Measurements from ENCODE around the gene UBL3.

The UBL3 gene

GRCh38 chr13:29857085-29857484 is 6.7 kb upstream of the UBL3 start:
- no peak for DNase-seq (ENCODE audit: low spot score)

GRCh38 chr13:29856426-29856825 is 6.0 kb upstream of the UBL3 start:
- no peak for DNase-seq (ENCODE audit: low spot score)

DNA sequence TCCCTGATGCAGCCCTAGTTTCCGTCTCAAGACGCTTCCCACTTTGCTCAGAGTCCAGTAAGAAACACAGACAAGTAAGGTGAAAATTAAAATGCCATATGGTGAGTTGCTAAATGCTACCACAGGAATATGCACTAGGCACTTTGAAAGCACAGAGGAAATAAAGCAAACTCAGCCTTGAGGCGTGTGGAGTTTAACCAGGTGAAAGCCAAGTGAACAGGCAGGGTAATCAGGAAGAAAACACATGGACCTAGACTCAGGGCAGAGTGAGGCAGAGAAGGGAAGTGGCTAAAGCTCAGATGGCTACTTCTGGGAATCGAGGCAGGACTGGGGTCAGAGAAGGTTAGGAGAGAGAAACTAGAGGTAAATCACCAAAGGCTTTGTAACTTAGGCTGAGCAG is 5.4 kb upstream of the UBL3 start:
- no peak for DNase-seq (ENCODE audit: low spot score)

GRCh38 chr13:29855009-29855408 is 4.6 kb upstream of the UBL3 start:
- DNase-seq (ENCODE audit: low spot score) = no peak

DNA sequence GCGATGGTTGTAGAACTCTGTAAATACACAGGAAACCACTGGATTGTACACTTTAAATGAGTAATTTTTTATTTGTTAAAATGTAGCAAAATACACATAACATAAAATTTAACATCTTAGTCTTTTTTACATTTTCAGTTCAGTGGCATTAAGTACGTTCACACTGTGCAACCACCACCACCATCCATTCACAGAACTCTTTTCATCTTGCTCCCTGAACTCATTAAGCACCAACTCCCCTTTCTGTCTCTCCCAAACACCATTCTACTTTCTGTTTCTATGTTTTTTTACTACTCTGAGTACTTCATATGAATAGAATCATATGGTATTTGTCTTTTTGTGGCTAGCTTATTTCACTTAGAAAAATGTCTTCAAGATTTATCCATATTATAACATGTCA is 2.7 kb upstream of the UBL3 start:
- DNase-seq (ENCODE audit: low spot score) = no peak

- no peak for DNase-seq (ENCODE audit: low spot score)
Measured at GRCh38 chr13:29852472-29853054, 2.1 kb upstream of the UBL3 start.

- DNase-seq (ENCODE audit: low spot score) = peak; percentile 59
Measured at GRCh38 chr13:29849731-29850212, 645 bp downstream of the UBL3 start.

DNA sequence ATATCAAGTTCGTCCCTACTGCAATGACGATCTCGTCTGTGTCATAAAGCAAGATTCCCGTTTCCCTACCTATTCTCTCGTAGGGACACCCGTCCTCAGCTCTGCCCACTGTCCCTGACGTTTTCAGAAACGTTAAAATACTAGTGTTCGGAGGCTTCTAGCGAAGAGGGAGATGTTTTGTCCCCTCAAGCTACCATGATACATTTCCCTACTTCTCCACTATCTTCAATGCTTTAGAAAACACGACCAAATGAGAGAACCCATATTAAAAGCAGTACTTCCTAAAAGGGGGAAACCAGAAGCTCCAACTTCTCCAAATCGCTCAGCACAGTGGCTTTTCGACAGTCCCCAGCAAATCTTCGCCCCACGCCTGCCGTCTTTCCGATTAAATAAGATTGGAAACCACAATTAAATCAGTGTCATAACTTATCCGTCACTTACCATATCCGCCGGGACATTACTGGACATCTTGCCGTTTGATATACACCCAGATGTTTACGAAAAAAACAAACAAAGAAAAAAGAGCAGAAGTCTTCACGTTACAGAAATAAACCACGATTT is 1.3 kb downstream of the UBL3 start:
- DNase-seq (ENCODE audit: low spot score) = peak; percentile 51

DNA sequence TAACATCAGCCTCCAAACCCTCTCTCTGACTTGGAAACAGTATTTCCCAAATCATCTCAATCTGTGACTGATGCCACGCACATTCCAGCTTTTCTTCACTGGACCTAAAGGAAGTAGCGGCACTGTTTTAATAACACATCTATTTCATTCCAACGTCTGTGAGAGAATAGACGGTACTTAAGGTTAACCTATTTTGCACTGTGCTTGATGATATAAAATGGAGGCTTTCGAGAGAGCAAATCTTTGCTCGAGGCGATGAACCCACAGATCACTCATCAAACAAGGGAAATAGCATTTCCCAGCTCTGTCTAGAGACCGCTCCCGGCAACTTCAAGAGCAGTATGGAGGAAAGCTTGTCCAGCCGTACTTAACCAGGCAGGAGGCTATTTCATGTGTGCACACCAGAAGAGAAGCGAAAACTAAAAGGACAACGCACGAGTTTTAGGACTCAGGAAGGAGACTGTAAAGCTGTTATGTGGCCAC is 2.9 kb downstream of the UBL3 start:
- DNase-seq (ENCODE audit: low spot score) = peak; percentile 63

- no peak for DNase-seq (ENCODE audit: low spot score)
Measured at GRCh38 chr13:29846475-29847256, 3.8 kb downstream of the UBL3 start.

DNA sequence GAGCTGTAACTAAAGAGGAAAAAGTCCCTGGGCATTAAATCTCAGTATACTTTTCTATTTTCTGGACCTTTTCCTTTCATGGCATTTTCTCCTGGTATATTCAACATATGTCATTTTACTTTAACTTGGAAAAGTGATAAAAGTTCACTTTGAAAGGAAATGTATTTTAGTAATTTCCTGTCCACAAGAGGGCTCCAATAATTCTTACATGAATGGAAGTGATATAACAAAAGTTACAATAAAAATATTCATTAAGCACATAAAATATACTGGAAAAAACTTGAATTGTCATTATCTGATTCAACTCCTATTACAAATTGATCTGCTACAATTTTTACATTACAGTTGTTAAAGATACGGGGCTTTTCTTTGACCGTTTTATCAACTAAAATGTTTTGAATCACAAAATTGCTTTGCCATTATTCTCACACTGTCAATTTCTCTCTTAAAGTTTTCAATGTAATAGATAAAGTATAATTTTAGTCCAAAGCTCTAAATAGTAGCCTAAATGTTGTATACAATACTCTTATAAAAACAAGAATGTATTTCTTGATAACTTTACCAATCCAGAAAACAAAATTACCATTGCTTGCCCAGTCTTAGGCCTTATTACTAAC is 4.9 kb downstream of the UBL3 start:
- no peak for DNase-seq (ENCODE audit: low spot score)

DNA sequence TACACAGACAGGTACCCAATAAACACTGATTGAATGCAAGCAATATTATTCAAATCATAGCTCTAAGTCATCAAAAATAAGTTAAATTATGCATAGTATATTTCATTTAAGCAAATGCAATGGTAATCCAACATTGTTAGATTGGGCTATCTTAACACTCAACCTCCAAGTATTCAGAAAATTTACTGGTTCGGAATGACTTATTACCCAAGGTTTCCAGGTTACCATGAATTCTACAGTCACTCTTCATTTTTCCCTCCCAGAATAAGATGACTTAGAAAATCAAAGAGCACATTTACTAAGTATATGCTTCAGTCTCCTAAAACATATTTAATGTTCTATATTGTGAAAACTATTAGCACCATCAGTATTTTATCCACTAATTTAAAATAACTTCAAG is 6.0 kb downstream of the UBL3 start:
- DNase-seq (ENCODE audit: low spot score) = no peak

GRCh38 chr13:29840585-29840984 is 9.8 kb downstream of the UBL3 start:
- DNase-seq (ENCODE audit: low spot score) = no peak

GRCh38 chr13:29835280-29836061 is 14.9 kb downstream of the UBL3 start:
- DNase-seq (ENCODE audit: low spot score) = no peak

GRCh38 chr13:29832761-29833298 is 17.6 kb downstream of the UBL3 start:
- DNase-seq (ENCODE audit: low spot score) = no peak

- no peak for DNase-seq (ENCODE audit: low spot score)
Measured at GRCh38 chr13:29830000-29830399, 20.4 kb downstream of the UBL3 start.

GRCh38 chr13:29819143-29819542 is 31.3 kb downstream of the UBL3 start:
- no peak for DNase-seq (ENCODE audit: low spot score)

DNA sequence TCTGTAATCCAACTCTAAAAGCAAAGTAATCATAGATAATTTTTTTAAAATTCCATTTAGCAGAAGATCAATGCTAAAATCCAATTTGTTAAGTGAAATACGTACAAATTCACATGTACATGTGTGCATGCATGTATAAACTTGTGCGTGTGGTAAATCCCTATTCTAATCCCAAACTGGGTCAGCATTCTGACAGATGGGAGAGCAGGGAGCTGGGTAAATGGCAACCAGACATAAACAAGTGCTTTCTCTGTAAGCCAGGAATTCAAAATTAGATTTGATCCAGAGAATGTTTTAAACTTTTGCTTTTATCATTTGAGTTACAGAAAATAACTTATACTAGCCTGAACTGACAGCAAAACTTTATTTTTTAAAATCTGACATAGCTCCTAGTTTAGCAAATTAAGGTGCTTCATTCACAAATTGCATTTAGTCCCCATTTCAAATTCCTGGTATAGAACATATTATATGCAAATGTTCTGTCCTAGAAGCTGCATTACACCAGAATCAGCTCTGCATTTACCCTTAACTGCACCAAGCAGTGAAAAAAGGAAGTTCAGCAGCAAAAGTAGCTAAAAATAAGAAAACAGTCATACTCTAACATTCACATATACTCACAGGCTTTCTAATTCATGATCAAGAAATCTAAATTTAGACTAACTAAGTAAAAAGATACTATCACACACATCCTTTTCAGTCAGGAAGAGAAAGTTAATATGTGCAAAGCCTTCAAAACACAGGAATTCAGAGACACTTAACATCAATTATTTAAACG is 32.6 kb downstream of the UBL3 start:
- DNase-seq (ENCODE audit: low spot score) = no peak

- no peak for DNase-seq (ENCODE audit: low spot score)
Measured at GRCh38 chr13:29816715-29817114, 33.7 kb downstream of the UBL3 start.

DNA sequence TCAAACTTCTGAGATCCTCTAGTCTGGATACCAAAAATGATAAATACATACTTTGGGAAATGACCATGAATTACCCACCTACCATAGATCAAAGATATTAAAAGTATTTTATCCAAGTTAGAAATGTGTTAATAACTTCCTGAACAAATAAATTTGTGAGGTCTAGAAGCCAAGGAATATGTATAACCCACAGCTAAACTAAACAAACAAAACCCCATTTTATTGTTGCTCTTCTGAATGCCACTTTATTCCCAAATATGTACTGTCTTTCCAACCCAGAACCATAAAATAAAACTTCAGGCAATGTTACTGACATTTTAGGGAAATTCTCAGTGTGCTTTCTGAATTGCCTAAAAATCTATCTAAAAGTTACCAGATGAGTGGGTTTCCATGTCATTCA is 35.1 kb downstream of the UBL3 start:
- no peak for DNase-seq (ENCODE audit: low spot score)

- DNase-seq (ENCODE audit: low spot score) = no peak
Measured at GRCh38 chr13:29810898-29811297, 39.5 kb downstream of the UBL3 start.

All from SK-N-DZ (cell line).